GM18526 (cell line): ENCODE measurements around the gene RETREG3.

Experiments used
- POLR2A ChIP-seq: IDR thresholded peaks from 3 replicates; pipeline ENCODE4 v1.6.1; 2011; ENCODE audit not compliant: insufficient read length; ENCODE audit errors: extremely low read depth

Gene RETREG3

DNA sequence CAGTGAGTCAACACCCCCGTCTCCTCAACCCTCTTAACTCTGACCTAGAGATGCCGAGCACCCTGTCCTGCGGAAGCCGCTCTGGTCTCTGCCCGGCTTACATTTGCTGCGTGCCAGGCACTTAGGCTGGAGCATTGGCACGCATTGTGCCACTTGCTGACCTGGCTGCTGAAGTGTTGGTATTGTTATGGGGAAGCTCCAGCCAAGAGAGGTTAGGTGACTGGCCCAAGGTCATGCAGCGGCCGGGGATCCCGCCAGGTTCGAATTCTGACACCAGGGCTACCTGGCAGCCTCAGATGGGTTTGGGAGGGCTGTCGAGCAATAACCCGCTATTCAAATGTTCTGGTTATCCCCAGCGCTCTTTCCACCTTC lies 61.5 kb downstream of the RETREG3 start:
- no peak for TF ChIP-seq POLR2A

DNA sequence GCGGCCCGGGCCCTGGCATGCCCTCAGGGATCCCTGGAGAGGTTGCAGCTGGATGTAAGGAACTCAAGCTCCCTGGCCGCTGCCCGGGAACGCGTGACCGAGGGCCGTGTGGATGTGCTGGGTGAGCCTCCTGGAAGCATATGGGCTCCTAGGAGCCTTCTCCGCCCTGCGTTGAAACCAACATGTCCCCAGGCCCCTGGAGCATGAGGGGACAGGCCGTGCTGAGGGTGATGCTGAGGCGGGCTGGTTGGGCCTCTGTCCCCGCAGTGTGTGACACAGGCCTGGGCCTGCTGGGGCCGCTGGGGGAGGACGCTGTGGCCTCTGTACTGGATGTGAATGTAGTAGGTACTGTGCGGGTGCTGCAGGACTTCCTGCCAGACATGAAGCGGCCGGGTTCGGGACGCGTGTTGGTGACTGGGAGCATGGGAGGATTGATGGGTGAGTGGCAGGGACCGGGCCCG lies 62.1 kb downstream of the RETREG3 start:
- no peak for TF ChIP-seq POLR2A

DNA sequence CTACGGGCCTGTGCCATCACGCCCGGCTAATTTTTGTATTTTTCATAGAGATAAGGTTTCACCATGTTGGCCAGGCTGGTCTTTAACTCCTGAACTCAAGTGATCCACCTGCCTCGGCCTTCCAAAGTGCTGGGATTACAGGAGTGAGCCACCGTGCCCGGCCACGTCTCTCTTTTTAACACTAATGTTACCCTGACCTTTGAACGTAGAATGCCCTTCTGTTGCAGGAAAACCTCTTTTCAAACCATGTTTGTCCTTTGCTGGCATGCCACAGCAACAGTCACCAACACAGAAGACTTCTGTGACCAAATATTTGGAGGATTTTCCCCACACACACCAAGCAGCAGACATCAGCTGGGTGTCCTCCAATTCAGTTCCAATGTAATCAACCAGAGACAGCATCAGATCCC lies 64.3 kb downstream of the RETREG3 start:
- TF ChIP-seq POLR2A = no peak

GRCh38 chr17:42543190-42544079 lies 65.7 kb downstream of the RETREG3 start:
- TF ChIP-seq POLR2A = no peak

GRCh38 chr17:42541041-42541833 lies 67.9 kb downstream of the RETREG3 start:
- TF ChIP-seq POLR2A = no peak

DNA sequence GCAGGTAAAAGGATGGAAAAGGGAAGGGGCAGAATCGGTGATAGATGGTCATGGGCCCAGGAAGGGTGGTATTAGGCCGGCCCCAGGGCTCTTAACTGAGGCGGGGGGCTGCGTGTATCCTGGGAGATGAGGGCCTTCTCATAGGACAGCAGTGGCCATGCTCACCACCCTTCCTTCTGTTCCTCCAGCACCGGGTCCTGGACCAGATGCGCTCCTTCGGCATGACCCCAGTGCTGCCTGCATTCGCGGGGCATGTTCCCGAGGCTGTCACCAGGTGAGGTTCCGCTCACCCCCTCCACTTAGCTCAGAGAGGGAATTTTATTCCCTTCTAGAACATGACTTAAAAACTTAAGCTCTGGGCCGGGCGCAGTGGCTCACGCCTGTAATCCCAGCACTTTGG lies 70.7 kb downstream of the RETREG3 start:
- TF ChIP-seq POLR2A = no peak

GRCh38 chr17:42537826-42538451 lies 71.2 kb downstream of the RETREG3 start:
- no peak for TF ChIP-seq POLR2A

DNA sequence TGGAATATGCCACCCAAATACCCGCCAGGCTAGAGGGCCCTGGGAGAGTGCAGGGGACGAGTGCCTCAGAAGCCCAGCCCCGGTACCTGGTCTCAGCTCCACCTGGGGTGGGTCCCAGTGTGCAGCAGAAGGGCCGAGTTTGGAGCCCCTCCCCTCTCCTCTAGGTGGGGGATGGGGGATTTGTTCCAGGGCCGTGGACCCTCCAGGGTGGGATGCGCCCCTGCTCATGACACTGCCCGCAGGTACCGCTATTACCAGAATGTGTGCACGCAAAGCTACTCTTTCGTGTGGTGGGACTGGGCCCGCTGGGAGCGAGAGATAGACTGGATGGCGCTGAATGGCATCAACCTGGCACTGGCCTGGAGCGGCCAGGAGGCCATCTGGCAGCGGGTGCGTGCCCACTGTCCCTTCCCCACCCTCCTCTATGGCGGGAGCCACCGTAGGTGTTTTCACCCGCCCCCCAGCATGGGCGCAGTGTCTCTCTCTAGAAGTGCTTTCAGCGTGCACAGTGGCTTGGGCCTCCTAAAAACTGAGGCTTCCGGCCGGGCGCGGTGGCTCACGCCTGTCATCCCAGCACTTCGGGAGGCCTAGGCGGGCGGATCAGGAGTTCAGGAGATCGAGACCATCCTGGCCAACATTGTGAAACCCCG lies 71.9 kb downstream of the RETREG3 start:
- TF ChIP-seq POLR2A = no peak

DNA sequence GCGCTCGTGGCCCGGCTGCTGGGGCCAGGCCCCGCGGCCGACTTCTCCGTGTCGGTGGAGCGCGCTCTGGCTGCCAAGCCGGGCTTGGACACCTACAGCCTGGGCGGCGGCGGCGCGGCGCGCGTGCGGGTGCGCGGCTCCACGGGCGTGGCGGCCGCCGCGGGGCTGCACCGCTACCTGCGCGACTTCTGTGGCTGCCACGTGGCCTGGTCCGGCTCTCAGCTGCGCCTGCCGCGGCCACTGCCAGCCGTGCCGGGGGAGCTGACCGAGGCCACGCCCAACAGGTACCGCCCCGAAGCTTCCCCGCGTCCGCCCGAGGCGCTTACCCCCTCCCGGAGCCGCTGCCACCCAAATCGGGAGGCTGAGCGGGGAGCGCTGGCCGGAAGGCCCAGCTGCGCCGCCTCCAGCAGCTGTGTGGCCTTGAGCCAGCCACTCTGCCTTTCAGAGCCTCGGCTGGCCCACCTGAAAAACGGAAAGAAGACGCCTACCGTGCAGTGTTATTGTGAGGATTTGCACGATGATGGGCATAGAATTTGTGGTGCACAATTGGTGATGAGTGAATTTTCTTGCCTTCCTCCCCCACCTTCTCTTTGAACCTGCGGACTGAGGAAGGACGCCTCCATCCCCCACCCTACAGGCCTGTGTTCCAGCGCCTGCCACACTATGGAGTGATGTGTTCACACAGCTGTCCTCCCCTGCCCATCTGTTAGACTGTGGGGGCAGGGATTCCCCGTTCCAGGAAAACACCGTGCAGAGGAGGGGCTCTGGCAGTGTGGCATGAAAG lies 72.6 kb downstream of the RETREG3 start:
- peak; percentile 20 for TF ChIP-seq POLR2A

DNA sequence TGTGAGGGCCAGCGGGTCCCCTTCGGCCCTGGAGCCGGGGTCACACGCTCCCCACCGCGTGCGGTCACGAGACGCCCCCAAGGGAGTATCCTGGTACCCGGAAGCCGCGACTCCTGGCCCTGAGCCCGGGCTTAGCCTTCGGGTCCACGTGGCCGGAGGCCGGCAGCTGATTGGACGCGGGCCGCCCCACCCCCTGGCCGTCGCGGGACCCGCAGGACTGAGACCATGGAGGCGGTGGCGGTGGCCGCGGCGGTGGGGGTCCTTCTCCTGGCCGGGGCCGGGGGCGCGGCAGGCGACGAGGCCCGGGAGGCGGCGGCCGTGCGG lies 73.2 kb downstream of the RETREG3 start, which contains the start of gene NAGLU:
TSS of gene NAGLU (plus strand) at position 194 of the 324 bp plus-strand sequence. CDS start at position 226, 32 bp downstream.
- TF ChIP-seq POLR2A = peak; percentile 77

GRCh38 chr17:42535155-42536047 lies 73.8 kb downstream of the RETREG3 start:
- no peak for TF ChIP-seq POLR2A

DNA sequence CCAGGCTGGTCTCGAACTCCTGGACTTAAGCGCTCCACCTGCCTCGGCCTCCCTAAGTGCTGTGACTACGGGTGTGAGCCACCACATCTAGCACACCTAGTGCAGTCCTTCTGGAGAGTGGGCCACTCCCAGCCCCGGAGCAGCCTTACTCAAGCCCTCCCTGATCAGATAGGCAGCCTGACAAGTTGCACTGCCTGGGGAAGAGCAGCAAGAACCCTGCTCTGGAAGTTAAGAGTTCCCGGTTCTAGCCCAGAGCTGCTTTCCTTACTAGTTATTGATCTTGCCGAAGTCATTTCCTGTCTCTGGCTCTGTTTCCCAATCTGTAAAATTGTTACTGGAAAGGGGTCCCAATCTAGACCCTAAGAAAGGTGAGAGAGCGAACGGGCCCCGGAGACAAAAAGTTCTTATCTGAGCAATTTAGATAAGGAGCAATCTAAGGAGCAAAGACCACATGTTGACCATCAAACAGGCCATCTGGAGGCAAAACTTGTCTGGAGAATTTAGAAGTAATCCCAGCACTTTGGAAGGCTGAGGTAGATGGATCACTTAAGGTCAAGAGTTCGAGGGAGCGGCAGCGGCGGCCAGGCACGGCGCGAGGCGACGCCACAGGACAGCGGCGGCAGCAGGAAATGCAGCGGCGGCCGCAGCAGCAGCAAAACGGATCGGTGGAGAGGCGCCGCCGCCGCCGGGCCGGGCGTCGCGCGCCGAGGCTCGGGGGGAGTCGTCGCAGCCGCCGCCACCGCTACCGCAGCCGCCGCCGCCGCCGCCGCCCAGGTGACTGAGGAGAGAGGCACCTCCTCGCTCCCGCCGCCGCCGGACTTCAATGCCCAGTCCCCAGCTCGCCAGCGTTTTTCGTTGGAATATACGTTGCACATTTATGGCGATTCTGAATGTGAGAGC lies 77.5 kb downstream of the RETREG3 start:
- TF ChIP-seq POLR2A = peak; percentile 19
